Epithelial cell of prostate (primary cell): Measurements from ENCODE around the gene ACOXL.
A peak's percentile ranks its signal among the peaks of the same experiment; 100 is the strongest.

Experiments used
- DNase-seq: peaks from one replicate; pipeline ENCODE4 v3.0.0-alpha.2; 2011; ENCODE audit warnings: low read depth, low spot score
- H3K27ac ChIP-seq: fragments of 450-650 bp; 2 replicates; pipeline ENCODE4 v1.5.1; 2017; ENCODE audit warnings: mild to moderate bottlenecking

Gene ACOXL

GRCh38 chr2:111117598-111118480, 385.5 kb downstream of the ACOXL start:
- no peak overlapping the region for H3K27ac ChIP-seq
- no peak for DNase-seq

- no peak for DNase-seq
- H3K27ac ChIP-seq, result no peak overlapping the region
These were observed 386.2 kb downstream of the ACOXL start for GRCh38 chr2:111118481-111118980.

- H3K27ac ChIP-seq, result no peak overlapping the region
- DNase-seq, result no peak
These were observed 386.8 kb downstream of the ACOXL start for GRCh38 chr2:111118981-111119821.

- no peak for DNase-seq
- H3K27ac ChIP-seq, result peak overlapping the region; percentile 71
These were observed 387.5 kb downstream of the ACOXL start for GRCh38 chr2:111119822-111120252.

- peak; percentile 80 for DNase-seq
- peak within 1 kb of the TSS; percentile 71 for H3K27ac ChIP-seq
These were observed 388.1 kb downstream of the ACOXL start, which contains the start of gene BCL2L11 for GRCh38 chr2:111120253-111121027. Gene BCL2L11, plus strand, starts transcription at chr2:111120914. Its CDS starts 2,832 bp downstream, at chr2:111123746.

GRCh38 chr2:111121028-111121827, 388.9 kb downstream of the ACOXL start:
- peak overlapping the region; percentile 71 for H3K27ac ChIP-seq
- DNase-seq, result no peak

- DNase-seq, result no peak
- H3K27ac ChIP-seq, result peak overlapping the region; percentile 71
These were observed 389.7 kb downstream of the ACOXL start for GRCh38 chr2:111121828-111122630.

- DNase-seq, result no peak
- peak overlapping the region; percentile 27 for H3K27ac ChIP-seq
These were observed 390.5 kb downstream of the ACOXL start for GRCh38 chr2:111122631-111123421.

GRCh38 chr2:111123751-111124150, 391.4 kb downstream of the ACOXL start:
- no peak for DNase-seq
- H3K27ac ChIP-seq, result no peak overlapping the region

GRCh38 chr2:111126581-111126980, 394.2 kb downstream of the ACOXL start:
- DNase-seq, result no peak
- H3K27ac ChIP-seq, result no peak overlapping the region

- no peak for DNase-seq
- H3K27ac ChIP-seq, result no peak overlapping the region
These were observed 395.0 kb downstream of the ACOXL start for GRCh38 chr2:111127351-111127750.

- no peak overlapping the region for H3K27ac ChIP-seq
- DNase-seq, result no peak
These were observed 395.7 kb downstream of the ACOXL start for GRCh38 chr2:111128096-111128495.

GRCh38 chr2:111133603-111134002, 401.2 kb downstream of the ACOXL start:
- DNase-seq, result no peak
- no peak overlapping the region for H3K27ac ChIP-seq

- DNase-seq, result no peak
- H3K27ac ChIP-seq, result no peak overlapping the region
These were observed 401.7 kb downstream of the ACOXL start for GRCh38 chr2:111134055-111134454.

GRCh38 chr2:111135237-111135909, 403.0 kb downstream of the ACOXL start:
- DNase-seq, result no peak
- no peak overlapping the region for H3K27ac ChIP-seq

- DNase-seq, result no peak
- no peak overlapping the region for H3K27ac ChIP-seq
These were observed 403.5 kb downstream of the ACOXL start for GRCh38 chr2:111135910-111136297.

- no peak for DNase-seq
- H3K27ac ChIP-seq, result peak overlapping the region; percentile 30
These were observed 406.5 kb downstream of the ACOXL start for GRCh38 chr2:111138839-111139238.
